AG09319 (cell line): ENCODE results near the gene PIK3R5.
"Not testable (repeated sequence)": the region's sequence is repeated elsewhere in the genome, so short reads cannot be mapped to it uniquely, and the experiment has no call there.

Experiments used
- DNase-seq: peaks from one replicate; pipeline ENCODE4 v3.0.0-alpha.2; 2010; ENCODE audit warnings: low read depth; ENCODE audit errors: extremely low read depth
- TF ChIP-seq, protein P1 (sequence below): IDR thresholded peaks from 2 replicates; pipeline ENCODE4 v1.5.1; 2011; ENCODE audit warnings: low read depth, mild to moderate bottlenecking, inconsistent platforms, low read length, moderate library complexity

Gene PIK3R5

DNA sequence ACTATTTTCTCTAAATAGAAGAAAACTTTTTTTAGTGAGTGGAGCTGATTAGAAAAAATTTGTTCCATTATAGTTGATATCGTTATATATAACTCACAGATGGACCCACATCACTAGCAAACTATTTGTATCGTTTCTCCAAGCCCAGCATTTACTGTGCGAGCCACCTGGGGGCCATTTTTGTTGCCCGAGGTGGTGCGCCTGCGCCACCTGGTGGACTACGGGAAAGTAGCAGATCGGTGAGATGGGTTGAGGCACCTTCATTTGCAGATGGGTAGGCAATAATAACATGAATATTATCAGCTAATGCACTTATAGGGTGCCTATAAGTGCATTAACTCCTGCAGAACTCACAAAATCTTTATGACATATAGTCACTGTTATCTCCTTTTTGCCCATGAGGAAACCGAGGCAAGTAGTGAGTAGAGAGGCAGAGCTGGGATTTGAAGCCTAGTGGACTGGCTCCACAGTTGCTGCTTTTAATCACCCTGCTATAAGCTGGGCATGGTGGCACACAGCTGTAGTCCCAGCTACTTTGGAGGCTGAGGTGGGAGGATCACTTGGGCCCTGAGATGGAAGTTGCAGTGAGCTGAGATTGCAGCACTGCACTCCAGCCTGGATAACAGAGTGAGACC, 32.6 kb upstream of the PIK3R5 start:
- no peak for DNase-seq
- TF ChIP-seq, protein P1, sequence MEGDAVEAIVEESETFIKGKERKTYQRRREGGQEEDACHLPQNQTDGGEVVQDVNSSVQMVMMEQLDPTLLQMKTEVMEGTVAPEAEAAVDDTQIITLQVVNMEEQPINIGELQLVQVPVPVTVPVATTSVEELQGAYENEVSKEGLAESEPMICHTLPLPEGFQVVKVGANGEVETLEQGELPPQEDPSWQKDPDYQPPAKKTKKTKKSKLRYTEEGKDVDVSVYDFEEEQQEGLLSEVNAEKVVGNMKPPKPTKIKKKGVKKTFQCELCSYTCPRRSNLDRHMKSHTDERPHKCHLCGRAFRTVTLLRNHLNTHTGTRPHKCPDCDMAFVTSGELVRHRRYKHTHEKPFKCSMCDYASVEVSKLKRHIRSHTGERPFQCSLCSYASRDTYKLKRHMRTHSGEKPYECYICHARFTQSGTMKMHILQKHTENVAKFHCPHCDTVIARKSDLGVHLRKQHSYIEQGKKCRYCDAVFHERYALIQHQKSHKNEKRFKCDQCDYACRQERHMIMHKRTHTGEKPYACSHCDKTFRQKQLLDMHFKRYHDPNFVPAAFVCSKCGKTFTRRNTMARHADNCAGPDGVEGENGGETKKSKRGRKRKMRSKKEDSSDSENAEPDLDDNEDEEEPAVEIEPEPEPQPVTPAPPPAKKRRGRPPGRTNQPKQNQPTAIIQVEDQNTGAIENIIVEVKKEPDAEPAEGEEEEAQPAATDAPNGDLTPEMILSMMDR = peak; percentile 79

DNA sequence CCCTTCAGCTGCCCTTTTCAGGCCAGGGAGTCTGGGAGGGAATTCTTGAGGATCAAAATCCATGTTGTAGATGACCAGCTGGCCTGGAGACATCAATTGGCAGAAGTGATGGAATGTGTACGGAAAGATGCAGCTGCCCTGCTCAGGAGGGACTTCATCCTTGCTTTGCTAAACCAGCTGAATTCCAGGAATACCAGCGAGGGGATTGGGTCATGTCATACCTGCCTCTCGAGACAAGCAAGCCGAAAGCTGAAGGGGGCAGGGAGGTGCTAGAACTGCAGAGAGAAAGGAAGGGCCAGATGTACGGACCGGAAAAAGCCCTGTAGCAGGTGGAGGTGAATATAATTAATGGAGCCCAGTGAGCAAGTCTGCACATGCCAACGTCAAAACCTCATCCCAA, 30.2 kb upstream of the PIK3R5 start:
- no peak for DNase-seq

DNA sequence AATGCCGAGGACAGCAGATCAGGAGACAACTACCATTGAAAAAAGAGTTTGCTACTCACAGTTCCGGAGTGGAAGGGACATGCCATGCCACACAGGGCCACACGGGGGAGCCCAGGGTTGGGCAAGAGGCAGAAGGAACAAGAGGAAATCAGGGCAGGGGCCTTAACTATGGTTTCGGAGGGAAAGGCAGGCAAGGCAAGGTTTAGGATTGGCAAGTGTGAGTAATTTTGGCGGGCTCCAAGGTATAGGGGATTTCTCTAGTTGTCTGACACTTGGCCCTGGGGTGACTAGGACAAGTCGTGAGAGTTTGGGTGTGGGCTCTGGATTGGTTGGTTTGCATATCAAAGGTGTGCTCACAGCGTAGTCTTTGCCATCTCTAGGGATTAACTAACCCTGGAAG, 28.8 kb upstream of the PIK3R5 start:
- TF ChIP-seq, protein P1 = peak; percentile 94
- DNase-seq = peak; percentile 14

More for the DNA sequence above, 30.2 kb upstream of the PIK3R5 start:
- TF ChIP-seq, protein P1 = no peak

DNA sequence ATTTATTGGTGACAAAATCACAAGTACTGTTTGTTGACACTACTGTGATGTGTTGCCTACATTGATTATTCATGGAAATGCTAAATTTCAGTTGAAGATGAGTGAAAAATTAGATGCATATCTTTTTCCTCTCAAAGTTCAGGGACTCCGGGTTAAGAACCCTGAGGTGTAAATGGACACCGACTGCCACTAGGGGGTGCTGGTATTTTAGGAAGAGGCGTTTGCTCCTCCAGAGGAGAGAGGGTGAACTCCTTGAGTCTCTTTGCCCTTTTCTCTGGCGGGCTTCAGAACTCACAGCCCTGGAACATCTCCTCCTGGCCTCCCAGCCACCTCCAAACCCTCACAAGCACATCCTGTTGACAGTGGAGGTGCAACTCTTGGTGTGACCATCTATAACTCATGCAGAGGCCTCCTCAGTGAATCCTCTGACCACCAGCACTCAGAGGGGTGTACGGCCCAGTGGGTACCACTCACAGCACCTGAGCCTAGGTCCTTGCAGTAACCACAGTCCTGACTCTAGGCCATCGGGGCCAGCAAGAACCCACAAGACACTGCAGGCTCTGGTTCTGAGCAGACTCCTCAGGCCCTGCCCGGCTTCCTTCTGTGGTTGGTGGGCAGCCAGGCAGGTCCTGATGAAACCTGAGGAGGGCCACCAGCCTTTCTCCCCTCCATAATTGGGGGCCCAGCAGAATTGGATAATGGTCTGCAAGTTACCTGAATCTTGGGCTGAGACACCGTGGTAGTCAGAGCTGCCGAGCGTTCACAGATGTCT, 26.2 kb upstream of the PIK3R5 start:
- peak; percentile 39 for DNase-seq

DNA sequence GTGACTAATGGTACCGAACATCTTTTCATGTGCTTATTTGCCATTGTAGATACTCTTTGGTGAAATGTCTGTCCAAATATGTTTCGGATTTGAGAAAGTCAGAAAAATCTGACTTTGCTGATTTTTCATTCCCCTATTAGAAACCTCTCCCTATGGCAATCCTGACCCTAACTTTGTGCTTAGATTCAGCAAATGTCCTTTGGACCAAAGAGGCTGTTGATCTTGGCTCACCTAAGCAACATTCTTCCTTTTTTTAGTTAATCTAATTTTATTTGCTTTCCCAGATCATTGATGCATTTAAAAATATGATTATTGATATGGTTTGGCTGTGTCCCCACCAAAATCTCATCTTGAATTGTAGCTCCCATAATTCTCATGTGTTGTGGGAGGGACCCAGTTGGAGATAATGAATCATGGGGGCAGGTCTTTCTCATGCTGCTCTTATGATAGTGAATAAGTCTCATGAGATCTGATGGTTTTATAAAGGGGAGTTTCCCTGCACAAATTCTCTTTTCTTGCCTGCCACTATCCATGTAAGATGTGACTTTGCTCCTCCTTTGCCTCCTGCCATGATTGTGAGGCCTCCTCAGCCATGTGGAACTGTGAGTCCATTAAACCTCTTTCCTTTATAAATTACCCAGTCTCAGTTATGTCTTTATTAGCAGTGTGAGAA, 22.9 kb upstream of the PIK3R5 start:
- DNase-seq = not testable (repeated sequence)

More for the DNA sequence above, 26.2 kb upstream of the PIK3R5 start:
- TF ChIP-seq, protein P1 = peak; percentile 83

DNA sequence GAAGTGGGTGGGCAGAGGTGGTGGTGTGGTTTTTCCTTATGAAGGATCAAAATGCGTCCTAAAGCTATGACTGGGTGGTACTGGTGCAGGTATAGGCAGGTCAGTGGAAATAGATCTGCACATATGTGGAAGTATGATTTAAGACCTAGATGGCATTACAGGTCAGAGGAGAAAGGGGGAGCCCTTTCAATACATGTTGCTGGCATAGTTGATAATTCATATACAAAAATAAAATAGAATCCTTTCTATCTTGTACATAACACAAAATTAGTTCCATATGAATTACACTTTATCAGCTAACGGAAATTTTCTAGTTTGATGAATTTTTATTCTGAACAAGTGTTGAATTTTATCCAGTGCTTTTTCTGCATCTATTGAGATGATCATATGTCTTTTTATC, 20.8 kb upstream of the PIK3R5 start:
- TF ChIP-seq, protein P1 = no peak
- DNase-seq = no peak

DNA sequence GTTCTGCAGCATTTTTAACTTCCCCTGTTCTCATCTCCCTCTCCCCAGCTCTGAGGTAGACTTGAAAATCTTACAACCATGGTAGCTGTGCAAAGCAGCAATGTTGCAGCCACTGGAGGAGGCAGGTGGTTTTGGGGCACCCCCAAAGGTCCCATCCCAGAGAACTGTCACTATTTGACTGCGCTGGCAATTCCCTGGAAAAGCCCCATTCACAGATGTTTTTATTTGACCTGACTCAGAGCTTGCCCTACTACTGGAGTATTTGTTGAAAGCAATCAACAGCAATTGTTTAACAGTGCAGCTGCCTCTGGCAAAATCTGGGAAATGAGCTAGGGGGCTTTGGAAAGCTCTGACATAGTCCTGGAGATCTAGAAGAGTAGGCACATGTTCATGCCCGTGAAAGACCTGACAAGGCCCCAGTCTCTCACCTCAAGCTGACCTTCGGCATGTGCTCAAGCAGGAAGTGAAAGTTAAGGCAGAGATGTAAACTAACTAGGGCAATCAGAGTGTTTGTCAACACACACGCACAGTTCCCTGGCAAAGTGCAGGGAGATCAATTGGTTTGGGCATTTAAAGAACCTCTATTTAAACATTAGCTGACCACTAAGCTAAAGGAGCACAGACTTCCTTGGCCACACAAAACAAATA, 19.7 kb upstream of the PIK3R5 start:
- DNase-seq = no peak
- TF ChIP-seq, protein P1 = no peak

DNA sequence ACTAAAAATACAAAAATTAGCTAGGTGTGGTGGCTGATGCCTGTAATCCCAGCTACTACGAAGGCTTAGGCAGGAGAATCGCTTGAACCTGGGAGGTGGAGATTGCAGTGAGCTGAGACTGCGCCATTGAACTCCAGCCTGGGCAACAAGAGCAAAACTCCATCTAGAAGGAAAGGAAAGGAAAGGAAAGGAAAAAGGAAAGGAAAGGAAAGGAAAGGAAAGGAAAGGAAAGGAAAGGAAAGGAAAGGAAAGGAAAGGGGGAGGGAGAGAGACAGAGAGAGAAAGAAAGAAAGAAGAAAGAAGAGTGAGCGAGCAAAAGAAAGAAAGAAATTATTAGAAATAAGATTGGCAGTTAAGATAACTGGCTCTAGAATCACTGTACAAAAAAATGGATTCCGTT, 18.7 kb upstream of the PIK3R5 start:
- DNase-seq = not testable (repeated sequence)
